ENCODE results near the gene SCARF2.
"Not testable (repeated sequence)": the region's sequence is repeated elsewhere in the genome, so short reads cannot be mapped to it uniquely, and the experiment has no call there.

SCARF2 gene

DNA sequence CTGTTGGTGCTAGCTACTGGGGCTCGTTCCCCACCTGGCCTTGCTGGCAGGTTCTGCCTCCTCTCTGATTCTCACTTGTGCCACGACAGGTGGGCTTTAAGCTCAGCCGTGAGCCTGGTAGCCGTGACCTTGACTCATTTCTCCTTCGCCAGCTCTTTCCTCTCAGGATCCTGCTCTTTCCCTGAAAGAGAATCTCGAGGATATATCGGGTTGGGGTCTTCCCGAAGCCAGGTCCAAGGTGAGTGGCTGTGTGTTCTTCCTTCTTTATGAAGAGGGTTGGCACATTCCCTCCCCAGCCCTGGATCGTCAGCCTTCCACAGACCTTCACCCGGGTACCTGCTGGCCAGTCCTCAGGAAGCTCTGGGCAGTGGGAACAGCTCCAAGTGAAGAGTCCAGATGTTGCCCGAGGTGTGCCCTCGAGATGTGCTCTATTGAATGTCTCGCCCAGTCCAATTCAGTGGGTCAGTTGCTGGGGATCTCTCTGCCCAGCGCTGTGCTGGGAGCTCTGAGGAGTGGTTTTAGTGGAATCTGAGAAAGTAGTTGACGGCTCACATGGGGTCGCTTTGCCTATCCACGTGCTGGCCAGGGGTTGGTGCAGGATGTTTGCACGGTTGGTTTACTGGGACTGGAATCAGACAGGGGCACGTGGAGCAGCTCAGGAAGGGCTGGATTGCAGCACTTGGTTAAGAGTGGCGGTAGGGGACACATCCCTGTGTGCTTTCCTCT lies 42.3 kb downstream of the SCARF2 start:
- FAIRE-seq (peak; percentile 81), DNase-seq (ENCODE audit: low spot score) (no peak)

DNA sequence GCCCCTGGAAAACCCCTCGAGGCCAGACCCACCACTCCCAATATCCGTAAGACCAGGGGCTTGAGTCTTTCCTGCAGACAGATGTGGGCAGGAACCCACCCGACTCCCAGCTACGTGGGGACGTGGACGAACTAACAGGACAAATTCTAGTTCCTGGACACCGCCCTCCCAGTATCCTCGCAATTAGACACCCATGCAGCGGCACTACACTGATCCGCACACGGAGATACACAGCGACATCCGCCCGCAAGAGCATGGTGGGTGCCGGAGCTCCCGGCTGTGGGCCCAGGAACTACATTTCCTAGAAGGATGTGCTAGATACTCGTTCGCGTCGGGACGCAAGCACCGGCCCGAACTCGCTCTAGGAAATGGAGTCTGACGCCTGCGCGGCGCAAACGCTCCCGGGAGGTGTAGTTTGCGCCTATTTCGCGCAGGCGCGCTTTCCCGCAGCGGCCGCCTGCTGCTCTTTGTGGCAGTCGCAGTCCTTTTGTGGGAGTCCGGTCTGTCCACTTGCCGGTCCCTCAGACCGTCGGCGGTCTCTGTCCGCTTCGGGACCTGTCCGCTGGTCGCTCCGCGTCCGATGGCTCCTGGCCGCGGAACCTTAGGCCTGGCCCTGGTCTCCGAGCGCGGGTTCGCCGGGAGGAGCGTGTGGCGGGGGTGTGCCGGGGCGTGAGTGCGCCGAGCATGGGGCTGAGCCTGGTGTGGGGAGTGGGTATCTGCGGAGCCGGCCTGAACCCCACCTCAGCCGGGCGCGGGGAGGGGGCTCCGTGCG lies 43.7 kb downstream of the SCARF2 start, which contains the start of gene ZNF74:
ZNF74 (plus strand) TSS at position 447 of the 772 bp plus-strand sequence. CDS start 478 bp downstream, outside the sequence.
- DNase-seq (ENCODE audit: low spot score), result peak; percentile 96
- FAIRE-seq, result peak; percentile 94

DNA sequence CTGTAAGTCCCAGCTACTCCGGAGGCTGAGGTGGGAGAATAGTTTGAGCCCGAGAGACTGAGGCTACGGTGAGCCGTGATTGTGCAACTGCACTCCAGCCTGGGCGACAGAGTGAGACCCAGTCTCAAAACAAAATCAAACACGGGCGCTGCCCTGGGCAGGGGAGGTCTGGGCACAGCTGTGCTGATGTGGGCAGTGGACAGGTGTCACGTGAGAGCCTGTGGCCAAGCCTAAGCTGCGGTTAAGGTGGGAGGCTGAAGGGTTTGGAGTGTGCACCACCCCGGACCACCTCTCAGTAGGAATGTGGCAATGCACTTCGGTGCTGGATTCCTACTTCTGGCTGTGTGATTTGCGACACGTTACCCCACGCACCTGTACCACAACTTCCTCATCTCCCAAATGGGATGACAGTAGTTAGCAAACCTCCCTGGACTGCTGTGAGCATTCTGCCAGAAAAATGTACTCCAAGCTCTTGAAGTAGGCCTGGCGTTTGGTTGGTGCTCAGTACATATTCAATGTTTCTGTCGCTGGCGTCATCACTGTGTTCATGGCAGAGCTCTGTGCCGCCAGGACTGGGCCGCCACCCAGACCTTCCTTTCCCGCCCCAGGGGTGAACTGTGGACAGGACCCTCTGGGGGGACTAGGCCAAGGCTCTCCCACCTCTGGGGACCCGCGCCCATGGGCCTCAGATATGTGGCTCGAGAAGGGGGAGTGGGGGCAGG lies 44.5 kb downstream of the SCARF2 start:
- DNase-seq (ENCODE audit: low spot score) (no peak), FAIRE-seq (no peak)

DNA sequence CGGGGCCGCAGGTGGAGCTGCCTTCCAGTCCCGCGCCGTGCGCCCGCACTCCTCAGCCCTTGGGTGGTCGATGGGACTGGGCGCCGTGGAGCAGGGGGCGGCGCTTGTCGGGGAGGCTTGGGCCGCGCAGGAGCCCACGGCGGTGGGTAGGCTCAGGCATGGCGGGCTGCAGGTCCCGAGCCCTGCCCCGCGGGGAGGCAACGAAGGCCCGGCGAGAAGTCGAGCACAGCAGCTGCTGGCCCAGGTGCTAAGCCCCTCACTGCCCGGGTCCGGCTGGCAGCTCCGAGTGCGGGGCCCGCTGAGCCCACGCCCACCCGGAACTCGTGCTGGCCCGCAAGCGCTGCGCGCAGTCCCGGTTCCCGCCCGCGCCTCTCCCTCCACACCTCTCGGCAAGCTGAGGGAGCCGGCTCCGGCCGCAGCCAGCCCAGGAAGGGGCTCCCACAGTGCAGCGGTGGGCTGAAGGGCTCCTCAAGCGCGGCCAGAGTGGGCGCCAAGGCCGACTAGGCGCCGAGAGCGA lies 45.2 kb downstream of the SCARF2 start:
- DNase-seq (ENCODE audit: low spot score); FAIRE-seq: not testable (repeated sequence)

DNA sequence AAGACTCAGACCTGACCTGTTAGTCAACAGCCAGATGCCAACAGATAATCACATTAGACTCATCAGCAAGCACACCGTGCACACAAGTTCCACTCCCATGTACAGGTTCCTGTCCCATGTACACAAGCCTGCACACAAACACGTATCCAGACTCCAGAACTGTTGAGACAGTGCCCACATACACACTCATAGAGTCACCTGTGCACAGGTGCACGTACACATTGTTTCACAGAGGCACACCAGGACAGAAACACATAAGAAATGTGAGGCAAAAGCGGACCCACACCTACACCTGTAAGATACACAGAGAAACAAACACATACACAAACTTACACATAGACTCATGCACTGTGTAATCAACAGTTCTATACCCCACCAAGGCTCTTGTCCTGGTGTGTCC lies 46.4 kb downstream of the SCARF2 start:
- DNase-seq (ENCODE audit: low spot score) (no peak), FAIRE-seq (no peak)

DNA sequence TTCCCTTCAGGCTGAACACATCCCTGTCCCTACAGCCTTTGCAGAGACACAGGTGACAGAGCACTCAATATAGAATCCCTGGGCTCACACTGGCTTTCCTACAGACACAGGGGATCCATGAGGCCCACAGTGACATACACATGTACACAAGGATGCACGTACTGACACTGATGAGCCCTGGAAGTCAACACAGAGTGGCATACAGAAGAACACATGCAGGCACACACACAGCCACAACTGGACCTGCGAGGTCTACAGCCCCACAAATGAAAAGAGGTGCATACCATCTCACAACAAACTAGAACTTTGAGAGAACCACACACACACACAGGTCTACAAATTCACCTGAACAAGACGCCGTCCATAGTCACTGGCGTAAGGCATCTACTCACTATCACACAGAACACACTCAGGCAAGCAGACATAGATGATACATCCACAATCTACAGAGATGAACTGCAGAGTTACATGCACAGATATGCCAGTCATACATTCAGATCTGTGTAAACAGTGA lies 47.2 kb downstream of the SCARF2 start:
- FAIRE-seq (peak; percentile 94), DNase-seq (ENCODE audit: low spot score) (no peak)

DNA sequence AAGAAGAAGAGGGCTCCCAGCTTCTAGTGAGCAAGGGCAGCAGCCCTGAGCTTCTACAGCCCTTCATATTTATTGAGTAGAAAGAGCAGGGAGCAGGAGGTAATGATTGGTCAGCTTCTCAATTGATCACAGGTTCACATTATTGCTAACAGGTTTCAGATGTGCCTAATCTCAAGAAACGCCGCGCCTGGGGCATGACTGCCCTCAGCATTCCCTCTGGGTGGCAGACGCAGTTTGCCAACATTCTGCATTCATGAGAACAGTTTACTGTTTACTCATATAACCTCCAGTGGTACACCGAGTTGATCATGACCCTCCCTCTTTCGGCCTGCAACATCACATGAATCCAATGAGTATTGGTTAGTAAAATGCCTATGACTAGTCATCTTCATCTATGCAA lies 48.3 kb downstream of the SCARF2 start:
- FAIRE-seq, result peak; percentile 78

DNA sequence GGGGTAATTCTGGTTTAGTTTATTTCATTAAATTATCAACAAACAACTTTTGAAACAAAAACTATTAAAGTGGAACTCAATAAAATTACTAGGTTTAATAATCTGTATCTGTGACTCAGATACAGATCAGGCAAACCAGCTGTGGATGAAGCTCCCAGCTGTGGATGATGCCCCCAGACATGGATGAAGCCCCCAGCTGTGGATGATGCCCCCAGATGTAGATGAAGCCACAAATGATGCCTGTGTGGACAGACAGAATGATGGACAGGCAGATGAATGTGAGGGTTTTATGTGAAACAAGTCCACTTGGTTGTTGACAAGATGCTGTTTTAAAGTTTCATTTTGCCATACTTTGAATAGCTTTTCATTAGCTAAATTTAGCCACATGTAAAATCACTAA lies 49.4 kb downstream of the SCARF2 start:
- DNase-seq (ENCODE audit: low spot score) (no peak), FAIRE-seq (peak; percentile 55)

More for the DNA sequence above, 48.3 kb downstream of the SCARF2 start:
- DNase-seq (ENCODE audit: low spot score), result no peak

DNA sequence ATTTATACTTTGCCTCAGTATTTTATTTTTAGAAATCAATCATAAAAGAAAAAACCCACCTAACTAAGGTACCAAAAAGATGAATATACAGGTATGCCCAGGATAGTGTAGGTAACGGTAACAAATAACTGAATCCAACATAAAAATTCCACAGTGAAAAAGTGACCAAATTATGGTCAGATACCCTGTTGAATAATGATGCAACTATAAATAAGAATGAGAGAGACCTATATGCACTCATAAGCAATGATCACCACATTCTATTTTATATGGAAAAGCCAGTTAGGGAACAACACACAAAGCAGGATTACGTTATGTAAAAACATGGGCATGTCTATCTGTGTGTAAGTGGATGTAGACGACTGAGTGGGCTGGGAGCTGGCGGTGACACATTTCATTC lies 50.7 kb downstream of the SCARF2 start:
- no peak for DNase-seq (ENCODE audit: low spot score)
- no peak for FAIRE-seq

DNA sequence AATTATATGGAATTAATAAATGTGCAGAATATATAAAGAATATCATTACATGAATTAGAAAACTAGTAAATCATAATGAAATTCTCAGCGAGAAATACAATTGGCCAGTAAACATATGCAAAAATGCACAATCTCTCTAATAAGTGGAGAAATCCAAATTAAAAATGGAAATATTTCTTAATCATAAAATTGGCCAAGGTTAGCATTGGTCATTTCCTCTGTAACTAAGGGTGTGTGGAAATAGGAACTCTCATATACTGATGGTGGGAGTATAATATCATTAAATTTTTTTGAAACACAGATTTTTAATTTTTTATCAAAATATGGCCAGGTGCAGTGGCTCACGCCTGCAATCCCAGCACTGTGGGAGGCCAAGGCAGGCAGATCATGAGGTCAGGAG lies 51.3 kb downstream of the SCARF2 start:
- FAIRE-seq, result no peak
- DNase-seq (ENCODE audit: low spot score), result no peak

DNA sequence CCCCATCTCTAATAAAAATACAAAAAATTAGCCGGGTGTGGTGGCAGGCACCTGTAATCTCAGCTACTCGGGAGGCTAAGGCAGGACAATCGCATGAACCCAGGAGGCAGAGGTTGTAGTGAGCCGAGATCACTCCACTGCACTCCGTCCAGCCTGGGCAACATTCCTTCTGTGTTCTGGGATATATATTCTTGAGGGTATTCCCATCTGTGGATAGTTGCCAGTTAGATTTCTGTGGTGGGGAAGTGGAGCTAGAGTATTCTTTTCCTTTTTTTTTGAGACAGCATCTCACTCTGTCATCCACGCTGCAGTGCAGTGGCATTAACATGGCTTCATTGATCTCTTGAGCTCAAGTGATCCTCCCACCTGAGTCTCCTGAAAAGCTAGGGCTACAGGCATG lies 52.8 kb downstream of the SCARF2 start:
- no peak for DNase-seq (ENCODE audit: low spot score)
- no peak for FAIRE-seq

DNA sequence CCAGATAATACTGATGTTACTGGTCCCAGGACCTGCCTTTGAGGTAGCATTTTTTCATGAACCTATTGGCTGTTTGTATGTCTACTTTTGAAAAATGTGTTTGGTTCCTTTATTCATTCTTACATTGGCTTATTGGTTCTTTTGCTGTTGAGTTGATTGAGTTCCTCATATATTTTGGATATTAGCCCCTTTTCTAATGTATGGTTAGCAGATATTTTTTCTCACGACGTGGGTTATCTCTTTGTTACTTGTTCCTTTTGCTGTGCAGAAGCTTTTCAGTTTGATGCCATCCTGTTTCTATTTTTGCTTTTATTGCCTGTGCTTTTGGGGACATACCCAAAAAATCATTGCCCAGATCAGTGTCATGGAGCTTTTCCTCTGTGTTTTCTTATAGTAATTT lies 53.5 kb downstream of the SCARF2 start:
- DNase-seq (ENCODE audit: low spot score), result no peak
- FAIRE-seq, result no peak

DNA sequence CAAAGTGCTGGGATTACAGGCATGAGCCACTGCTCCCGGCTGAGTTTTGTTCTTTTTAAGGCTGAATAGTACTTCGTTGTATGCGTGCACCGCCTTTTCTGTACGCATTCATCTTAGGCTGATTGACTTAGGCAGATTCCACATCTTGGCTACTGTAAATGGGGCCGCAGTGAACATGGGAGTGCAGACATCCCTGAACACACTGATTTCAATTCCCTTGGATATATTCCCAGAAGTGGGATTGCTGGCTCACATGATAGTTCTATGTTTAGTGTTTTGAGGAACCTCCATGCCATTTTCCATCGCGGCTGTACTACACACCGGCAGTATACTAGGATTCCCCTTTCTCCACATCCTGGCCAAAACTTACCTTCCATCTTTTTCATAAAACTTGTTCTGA lies 54.1 kb downstream of the SCARF2 start:
- FAIRE-seq, result no peak
- no peak for DNase-seq (ENCODE audit: low spot score)

DNA sequence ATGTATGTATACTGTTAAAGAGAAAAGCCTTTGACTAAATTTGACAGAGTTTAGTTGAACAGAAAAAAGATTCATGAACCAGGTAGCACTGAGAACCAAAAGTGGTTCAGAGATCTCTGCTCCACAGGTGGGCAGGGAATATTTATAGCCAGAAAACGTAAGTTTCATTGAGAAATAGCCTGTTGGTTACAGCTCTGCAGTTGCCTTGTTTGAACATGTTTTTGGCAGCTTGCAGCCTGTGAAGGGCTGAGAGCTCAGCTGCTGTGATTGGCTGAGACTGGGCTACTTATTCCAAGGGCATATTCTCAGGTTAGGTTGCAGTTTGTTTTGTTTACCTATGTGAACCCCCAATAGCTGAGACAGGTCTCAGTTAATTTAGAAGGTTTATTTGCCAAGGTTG lies 57.1 kb downstream of the SCARF2 start:
- DNase-seq (ENCODE audit: low spot score), result no peak
- peak; percentile 85 for FAIRE-seq

DNA sequence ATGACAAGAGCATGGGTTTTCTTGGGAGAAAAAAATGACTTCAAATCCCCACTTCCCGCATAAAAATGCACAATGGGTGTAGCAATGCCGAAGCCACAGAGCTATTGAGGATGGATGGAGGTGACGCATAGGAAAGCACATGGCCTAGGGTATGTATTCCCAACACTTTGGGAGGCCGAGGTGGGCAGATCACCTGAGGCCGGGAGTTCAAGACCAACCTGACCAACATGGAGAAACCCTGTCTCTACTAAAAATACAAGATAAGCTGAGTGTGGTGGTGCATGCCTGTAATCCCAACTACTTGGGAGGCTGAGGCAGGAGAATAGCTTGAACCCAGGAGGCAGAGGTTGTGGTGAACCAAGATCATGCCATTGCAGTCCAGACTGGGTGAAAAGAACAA lies 58.9 kb downstream of the SCARF2 start:
- DNase-seq (ENCODE audit: low spot score); FAIRE-seq: not testable (repeated sequence)

DNA sequence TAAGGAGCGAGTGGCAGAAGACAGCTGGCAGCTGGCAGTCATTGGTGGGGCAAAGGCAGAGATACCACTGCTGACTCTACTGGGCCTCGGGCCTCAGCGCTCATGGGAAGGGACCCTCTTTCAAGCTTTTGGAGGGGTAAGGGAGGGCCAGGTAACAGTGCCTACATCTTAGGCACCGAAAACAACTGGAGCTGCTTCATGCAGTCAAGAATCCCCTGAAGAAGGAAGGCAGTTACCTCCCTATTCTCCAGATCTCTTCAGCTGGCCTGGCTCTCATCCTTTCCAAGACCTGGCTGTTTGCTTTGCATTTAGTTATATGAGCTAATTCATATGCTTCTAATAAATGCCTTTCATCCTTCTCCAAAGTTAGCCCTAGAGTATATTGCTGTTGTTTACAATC lies 59.5 kb downstream of the SCARF2 start:
- no peak for FAIRE-seq

DNA sequence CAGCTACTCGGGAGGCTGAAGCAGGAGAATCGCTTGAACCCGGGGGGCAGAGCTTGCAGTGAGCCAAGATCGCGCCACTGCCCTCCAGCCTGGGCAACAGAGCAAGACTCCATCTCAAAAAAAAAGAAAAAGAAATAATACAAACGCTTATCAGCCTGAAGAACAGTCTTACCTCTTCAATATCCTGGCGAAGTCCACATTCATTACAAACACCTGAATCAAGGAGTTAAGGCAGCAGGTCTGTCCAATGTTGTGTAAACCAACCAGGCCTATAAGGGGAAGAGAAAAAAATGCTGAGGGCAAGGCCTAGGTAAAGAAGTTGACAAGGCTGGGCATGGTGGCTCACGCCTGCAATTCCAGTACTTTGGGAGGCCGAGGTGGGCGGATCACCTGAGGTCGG lies 60.6 kb downstream of the SCARF2 start:
- not testable (repeated sequence) for FAIRE-seq

More for the DNA sequence above, 59.5 kb downstream of the SCARF2 start:
- DNase-seq (ENCODE audit: low spot score), result no peak

DNA sequence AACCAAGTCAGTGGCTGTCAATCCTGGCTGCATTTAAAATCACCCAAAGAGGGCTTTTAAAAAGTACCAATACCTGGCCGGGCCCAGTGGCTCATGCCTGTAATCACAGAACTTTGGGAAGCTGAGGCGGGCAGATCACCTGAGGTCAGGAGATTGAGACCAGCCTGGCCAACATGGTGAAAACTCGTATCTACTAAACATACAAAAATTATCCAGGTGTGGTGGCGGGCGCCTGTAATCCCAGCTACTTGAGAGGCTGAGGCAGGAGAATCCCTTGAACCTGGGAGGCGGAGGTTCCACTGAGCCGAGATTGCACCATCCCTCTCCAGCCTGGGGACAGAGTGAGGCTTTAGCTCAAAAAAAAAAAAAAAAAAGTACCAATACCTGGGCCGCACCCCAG lies 61.3 kb downstream of the SCARF2 start:
- not testable (repeated sequence) for FAIRE-seq; DNase-seq (ENCODE audit: low spot score)

More for the DNA sequence above, 60.6 kb downstream of the SCARF2 start:
- not testable (repeated sequence) for DNase-seq (ENCODE audit: low spot score)
